C4-2B (cell line): ENCODE measurements around the gene CCDC8.

ENCODE experiments used
- ZFX ChIP-seq: fragments of 450-650 bp; IDR thresholded peaks from 2 replicates; pipeline ENCODE4 v1.6.1; 2017
- TF ChIP-seq, protein P1 (sequence below): fragments of 450-650 bp; conservative IDR thresholded peaks from 2 replicates; pipeline ENCODE4 v1.5.1; 2017; ENCODE audit warnings: mild to moderate bottlenecking

DNA sequence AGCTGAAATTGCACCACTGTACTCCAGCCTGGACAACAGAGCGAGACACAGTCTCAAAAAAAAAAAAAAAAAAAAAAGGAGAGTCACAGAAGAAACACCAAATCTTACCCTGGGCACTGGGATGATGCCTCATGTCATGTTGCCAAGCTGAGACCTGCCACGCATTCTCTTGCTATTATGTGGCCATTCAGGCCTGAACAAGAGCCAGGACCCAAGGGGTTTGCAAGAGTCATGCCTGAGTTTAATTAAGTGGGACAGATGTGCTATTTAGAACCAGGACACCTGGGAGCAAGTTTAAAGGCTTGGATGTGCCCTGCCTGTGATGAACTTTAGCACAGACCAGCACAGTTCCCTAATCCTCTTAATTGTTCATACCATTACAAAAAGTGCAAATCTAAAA lies 48.2 kb upstream of the CCDC8 start:
- TF ChIP-seq, protein P1, sequence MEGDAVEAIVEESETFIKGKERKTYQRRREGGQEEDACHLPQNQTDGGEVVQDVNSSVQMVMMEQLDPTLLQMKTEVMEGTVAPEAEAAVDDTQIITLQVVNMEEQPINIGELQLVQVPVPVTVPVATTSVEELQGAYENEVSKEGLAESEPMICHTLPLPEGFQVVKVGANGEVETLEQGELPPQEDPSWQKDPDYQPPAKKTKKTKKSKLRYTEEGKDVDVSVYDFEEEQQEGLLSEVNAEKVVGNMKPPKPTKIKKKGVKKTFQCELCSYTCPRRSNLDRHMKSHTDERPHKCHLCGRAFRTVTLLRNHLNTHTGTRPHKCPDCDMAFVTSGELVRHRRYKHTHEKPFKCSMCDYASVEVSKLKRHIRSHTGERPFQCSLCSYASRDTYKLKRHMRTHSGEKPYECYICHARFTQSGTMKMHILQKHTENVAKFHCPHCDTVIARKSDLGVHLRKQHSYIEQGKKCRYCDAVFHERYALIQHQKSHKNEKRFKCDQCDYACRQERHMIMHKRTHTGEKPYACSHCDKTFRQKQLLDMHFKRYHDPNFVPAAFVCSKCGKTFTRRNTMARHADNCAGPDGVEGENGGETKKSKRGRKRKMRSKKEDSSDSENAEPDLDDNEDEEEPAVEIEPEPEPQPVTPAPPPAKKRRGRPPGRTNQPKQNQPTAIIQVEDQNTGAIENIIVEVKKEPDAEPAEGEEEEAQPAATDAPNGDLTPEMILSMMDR: no peak
- TF ChIP-seq ZFX: no peak
